KOPT-K1 (cell line): ENCODE results near the gene POT1.

ENCODE experiments used
- H3K27ac ChIP-seq: fragments of 200-600 bp; sonication (generic); 2 replicates; pipeline ENCODE4 v1.5.1; 2016; ENCODE audit warnings: antibody characterized with exemption, mild to moderate bottlenecking, low read depth, low read length; ENCODE audit not compliant: poor library complexity, severe bottlenecking
- H3K36me3 ChIP-seq: fragments of 200-600 bp; sonication (generic); 2 replicates; pipeline ENCODE4 v1.5.1; 2017; ENCODE audit warnings: antibody characterized with exemption, mild to moderate bottlenecking, low read length, moderate library complexity; ENCODE audit not compliant: insufficient read depth
- H3K9me3 ChIP-seq: fragments of 200-600 bp; sonication (generic); 2 replicates; pipeline ENCODE4 v1.5.1; 2017; ENCODE audit warnings: antibody characterized with exemption, low read length, mild to moderate bottlenecking; ENCODE audit not compliant: insufficient read depth, poor library complexity, severe bottlenecking

The POT1 gene

DNA sequence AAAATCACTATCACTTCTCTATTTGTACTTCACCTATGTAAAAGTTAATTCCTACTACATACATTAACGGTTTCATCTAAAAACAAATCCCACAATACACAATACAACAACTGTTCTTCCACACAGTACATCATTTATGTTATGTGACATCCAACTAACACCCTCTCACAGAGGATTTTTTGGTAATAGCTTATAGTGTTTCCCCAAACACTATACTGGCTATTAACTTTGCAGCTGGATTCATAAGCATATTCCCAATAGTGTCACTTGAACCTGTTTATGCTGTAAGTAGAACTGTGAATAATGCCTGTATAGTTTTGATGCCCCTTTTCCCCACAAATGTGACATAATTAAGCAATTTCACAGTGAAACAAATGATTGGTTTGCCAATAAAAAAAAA lies 49.9 kb downstream of the POT1 start:
- Histone ChIP-seq H3K27ac (no peak overlapping the region), H3K9me3 (no peaks in the 10 kb centered on the region), H3K36me3 (no peaks in the 10 kb centered on the region)

DNA sequence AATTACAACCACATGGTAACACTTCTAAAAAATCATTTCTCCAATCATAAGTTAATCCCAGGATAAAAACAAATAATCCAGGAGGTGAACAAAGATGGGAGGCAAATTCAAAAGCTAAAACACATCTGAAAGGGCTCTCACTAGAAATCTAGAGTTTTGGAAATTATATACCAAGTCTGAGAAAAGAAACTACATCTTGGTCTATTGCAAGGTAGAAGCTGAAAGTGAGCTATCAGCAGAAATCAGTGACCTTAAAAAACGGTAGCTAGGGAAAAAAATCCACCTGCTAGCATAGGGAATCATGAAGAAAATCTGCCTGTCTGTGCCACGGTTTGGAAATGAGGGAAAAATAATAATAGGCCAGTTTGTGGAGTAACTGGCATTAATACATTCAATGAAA lies 50.5 kb downstream of the POT1 start:
- H3K9me3 ChIP-seq: no peaks in the 10 kb centered on the region
- H3K27ac ChIP-seq: no peak overlapping the region
- no peaks in the 10 kb centered on the region for H3K36me3 ChIP-seq

DNA sequence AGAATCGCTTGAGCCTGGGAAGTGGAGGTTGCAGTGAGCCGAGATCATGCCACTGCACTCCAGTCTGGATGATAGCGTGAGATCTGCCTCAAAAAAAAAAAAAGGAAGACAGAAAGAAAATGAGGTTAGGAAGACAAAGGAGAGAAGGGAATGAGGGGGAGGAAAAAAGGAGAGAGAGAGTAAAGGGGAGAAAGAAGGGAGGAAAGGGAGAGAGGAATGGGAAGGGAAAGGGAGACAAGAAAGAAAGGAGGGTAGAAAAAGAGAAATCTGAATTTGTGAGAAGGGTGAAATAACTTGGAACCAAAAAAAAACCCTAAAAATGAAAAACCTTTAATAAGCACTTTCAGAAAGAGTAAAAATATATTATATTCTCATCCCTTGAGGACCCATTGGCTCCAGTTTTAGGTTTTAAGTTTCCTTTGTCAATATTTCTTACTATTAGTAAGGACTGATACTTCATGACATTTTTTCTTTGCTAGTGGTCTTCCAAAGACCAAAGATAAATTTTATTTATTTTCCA lies 54.9 kb downstream of the POT1 start:
- no peak overlapping the region for H3K27ac ChIP-seq
- H3K36me3 ChIP-seq: no peaks in the 10 kb centered on the region
- H3K9me3 ChIP-seq: no peaks in the 10 kb centered on the region

DNA sequence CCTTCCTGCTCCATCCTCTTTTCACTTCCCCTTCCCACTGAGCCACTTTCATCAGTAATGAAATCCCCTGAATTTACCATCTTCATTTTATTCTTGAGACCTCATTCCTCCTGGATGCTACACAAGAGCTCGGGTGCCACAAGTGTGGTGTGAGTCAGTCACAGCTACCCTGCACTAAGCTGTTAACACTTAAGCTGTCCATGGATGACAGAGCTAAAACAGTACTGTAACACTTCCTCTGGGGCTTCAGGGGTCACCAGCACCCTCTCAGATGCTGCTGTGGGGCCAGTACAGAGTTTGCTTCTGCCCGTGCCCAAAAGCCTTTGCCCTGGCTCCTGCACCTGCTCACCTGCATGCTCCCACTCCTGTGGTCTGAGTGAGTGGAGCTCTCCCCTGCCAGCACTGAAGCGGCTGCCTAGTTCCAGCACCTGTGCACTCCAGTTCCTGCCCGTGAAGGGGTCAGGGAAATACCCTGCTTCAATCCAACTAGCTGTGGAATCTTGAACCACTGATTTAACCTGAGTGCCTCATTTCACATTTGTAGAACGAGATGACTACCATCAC lies 71.9 kb downstream of the POT1 start:
- H3K27ac ChIP-seq: no peak overlapping the region
- H3K36me3 ChIP-seq: peaks cover 34% of the 10 kb centered on the region
- H3K9me3 ChIP-seq: peaks cover 10% of the 10 kb centered on the region

DNA sequence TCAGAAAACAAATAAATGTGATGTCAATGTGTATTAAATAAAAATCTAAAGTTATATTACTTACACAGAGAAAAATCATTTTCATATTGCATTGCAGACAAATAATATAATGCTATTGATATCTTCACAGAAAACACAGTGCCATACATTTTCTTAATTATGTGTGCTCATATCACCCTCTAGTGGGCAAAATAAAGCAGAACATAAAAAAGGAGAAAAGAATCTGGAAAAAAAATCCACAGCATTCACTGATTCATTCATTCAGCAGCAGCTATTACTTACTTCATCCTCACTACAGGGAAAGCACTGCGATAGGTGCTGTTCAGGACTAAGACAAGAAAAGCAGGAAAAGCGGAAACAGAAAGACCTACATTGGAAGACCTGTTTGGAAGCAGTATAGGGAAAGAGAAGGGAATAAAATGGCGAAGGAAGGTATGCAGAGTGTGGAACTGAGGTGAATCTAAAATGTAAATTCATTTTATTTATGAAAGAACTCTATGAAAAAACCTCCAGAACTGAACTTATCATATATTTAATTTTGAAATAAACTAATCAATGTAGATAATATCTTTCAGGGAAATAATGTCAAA lies 73.2 kb downstream of the POT1 start:
- Histone ChIP-seq H3K27ac (no peak overlapping the region), H3K36me3 (peaks cover 37% of the 10 kb centered on the region), H3K9me3 (peaks cover 10% of the 10 kb centered on the region)

DNA sequence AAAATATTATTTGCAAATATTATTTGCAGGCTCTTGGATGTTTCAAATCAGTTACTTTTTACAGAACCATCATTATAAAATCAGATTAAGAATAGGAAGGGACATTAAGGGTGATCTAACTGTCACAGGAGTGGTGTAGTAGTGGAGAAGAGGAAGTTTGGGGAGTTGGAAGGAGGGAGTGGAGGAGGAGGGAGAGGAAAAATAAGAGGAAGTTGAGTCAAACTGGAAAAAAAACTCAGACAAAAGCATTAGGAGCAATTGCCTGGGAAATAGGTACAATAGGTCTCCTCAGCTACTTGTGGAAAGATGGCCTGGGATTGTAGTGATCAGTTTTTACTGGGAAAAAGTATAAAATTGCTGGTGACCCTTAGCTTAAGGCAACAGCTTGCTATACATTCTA lies 86.3 kb downstream of the POT1 start:
- Histone ChIP-seq H3K9me3 (no peaks in the 10 kb centered on the region), H3K27ac (no peak overlapping the region), H3K36me3 (peaks cover 25% of the 10 kb centered on the region)

DNA sequence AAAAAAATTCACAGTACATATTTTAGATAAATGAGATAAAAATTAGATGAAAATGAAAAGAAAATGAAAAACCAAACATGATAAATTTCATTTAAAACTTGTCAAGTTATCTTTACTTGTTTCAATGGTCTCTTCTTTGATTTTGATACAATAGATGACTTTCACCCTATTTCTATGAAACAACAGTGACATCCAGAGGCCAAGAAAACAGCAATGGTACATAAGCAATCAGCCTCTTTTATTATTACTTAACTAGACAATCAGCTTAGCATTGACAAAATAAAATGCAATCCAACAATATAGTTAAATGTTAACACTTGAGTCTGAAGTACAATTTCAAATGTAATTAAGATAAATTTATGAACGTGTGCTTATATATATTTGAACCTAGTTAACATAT lies 89.2 kb downstream of the POT1 start:
- H3K9me3 ChIP-seq: no peaks in the 10 kb centered on the region
- no peak overlapping the region for H3K27ac ChIP-seq
- H3K36me3 ChIP-seq: no peaks in the 10 kb centered on the region; the same call in 1 of the 2 replicates

DNA sequence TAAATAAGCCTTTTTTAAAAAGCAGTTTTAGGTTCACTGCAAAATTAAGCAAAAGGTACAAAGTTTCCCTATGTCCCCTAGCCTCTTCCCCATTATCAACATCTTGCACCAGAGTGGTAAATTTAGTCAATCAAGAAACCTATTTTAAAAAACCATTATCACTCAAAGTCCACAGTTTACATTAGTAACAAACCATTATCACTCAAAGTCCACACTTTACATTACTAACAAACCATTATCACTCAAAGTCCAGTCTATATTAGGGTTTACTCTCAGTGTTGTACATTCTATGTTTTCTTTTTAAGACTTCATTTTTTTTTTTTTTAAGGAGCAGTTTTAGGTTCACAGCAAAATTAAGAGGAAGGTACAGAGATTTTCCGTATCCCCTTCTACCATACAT lies 89.9 kb downstream of the POT1 start:
- no peak overlapping the region for H3K27ac ChIP-seq
- H3K36me3 ChIP-seq: peaks cover 6% of the 10 kb centered on the region
- H3K9me3 ChIP-seq: peaks cover 1% of the 10 kb centered on the region

DNA sequence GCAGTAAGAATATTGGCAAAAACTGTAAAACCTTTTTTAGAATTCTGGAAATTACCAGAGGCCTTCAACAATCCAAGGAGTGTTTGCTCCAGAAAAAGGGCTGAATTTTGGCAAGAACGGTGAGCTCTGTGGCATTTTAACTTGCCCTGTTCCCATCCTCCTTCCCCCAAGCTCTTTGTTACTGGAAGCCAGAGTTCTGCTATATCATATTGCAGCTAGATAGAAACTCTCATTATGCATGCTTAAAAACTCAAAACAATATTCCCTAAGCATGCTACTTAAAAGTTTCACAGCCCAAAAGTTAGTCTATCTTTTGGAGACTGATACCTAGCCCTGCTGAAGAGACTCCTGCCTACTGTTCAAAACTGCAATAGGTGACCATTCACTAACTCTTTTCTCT lies 93.5 kb downstream of the POT1 start:
- Histone ChIP-seq H3K36me3 (peaks cover 20% of the 10 kb centered on the region), H3K27ac (no peak overlapping the region), H3K9me3 (peaks cover 6% of the 10 kb centered on the region)

DNA sequence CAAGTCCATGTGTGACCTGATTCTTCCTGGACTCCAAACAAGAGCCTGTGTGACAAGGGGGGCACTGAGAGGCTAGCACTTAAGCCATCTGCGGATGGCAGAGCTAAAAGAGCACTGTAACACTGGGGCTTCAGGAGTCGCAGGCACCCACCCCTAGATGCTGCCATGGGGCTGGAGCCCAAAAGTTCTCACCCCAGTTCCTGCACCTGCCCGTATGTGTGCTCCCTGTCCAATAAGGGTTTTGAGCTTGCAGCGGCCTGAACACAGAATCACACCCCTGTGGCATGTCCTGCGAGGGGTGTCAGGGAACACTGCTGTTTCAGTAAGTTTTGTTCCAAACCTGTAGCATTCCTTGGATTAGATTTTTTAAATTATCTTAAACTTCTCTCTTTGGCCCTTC lies 110.8 kb downstream of the POT1 start:
- H3K9me3 ChIP-seq: no peaks in the 10 kb centered on the region
- no peak overlapping the region for H3K27ac ChIP-seq
- H3K36me3 ChIP-seq: peaks cover 20% of the 10 kb centered on the region

DNA sequence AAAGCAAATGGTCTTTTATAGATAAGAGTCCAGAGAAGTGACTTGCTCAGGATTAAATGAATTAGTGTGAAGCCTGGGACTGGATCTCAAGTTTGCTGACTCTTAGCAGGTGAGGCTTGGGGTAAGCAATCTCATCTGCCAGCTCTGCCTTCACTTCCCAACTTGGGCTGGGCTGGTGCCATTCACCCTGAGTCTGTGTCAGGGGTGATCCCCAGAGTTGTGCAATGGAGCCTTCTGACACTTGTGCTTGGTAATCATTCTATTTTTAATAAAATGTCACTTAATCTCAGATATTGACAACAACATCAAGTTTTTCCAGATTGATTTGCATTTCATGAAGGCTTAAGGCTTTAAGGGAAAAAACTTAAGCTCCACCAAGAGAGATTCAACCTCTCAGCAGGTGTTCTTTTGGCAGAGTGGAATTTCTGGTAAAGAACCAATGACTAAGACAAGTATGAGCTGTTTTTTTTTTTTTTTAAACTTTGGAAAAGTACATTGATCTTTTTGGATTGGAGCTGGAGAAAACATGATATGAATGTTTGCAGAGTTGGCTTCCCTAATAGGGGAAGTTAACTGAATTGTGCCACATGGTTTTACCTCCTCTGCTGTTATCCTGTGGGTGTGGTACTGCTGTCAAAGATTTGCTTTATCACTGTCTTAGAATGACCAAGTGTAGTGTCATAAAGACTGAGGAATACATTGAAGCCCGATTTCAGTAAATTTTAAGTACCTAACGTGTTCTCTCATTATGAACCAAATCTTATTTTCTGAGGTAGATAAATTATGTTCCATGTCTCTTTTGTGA lies 115.4 kb downstream of the POT1 start:
- Histone ChIP-seq H3K27ac (no peak overlapping the region), H3K9me3 (no peaks in the 10 kb centered on the region), H3K36me3 (no peaks in the 10 kb centered on the region)

DNA sequence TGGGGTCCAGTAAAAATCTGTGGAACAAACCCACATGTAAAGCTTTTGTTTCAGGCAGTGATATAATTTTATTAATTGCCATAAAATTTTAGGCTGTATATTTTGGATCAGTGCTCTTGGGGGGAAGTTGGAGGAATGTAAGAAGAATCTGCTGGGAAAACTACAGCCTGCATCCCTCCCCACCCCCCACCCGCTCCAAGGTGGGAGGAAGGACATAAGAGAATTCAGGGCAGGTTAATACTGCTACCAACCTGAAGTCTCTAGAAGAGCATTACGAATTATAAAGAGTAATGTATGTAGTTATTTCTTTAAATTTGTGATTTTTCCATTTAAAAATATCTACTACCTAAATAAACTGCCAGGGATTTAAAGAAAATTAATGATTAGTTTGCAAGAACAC lies 116.9 kb downstream of the POT1 start:
- Histone ChIP-seq H3K27ac (no peak overlapping the region), H3K9me3 (no peaks in the 10 kb centered on the region), H3K36me3 (no peaks in the 10 kb centered on the region)

DNA sequence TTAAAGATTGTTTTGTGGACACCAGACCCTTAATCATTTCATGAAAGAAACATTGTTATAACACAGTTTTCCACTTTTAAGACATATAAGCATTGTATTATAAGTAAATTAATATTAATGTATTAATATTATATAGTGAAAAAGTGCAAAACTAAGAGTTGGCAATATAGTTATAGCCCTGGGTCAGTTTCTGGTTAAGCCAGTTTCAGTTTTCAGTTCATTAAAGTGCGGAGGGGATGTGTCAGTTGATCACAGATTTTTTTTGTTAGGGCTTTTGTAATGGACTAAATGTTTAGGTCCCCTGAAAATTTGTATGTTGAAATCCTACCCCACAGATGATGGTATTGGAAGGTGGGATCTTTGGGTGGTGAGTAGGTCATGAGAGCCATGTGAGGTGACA lies 118.3 kb downstream of the POT1 start:
- no peaks in the 10 kb centered on the region for H3K36me3 ChIP-seq
- no peaks in the 10 kb centered on the region for H3K9me3 ChIP-seq

DNA sequence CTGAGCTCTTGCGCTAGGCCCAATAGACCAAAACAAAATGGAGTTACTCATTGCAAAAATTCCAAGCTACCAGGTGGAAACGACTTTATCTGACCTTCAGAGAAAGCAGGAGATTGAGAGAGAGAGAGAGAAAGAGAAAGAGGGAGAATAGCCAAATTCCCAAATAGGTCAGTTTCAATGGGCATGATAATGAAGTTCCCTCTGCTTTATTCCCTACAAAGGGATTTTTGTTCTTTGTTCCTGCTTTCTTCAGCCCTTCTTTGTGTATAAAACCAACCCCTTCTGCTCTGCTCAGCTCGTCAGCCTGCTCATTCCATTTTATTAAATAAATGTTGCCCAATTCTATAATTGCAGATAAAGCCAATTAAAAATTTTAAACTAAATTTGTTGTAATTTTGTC lies 119.0 kb downstream of the POT1 start:
- H3K9me3 ChIP-seq: no peaks in the 10 kb centered on the region
- H3K36me3 ChIP-seq: no peaks in the 10 kb centered on the region
- H3K27ac ChIP-seq: no peak overlapping the region

More for the DNA sequence above, 118.3 kb downstream of the POT1 start:
- H3K27ac ChIP-seq: no peak overlapping the region

DNA sequence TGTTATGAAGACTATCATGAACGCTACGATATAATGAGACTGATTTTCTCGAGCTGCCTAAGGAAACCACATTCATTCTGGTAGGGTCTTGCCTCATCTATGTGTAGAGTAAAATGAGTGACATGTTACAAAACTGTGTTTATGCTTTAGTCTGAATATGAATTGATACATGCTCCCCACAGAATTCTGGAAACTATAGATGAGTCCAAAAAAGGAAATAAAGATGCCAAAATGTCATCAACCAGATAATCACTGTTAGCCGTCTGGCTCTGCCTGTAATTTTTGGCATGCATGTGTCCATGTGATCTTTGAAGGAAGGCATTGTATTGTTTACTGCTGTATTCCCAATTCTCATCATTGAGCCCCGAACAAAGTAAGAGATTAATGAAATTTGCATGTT lies 121.4 kb downstream of the POT1 start:
- Histone ChIP-seq H3K9me3 (no peaks in the 10 kb centered on the region), H3K36me3 (no peaks in the 10 kb centered on the region), H3K27ac (no peak overlapping the region)
